ACC112 (cell line): ENCODE measurements around the gene ABHD2.
"Not testable (repeated sequence)": the region's sequence is repeated elsewhere in the genome, so short reads cannot be mapped to it uniquely, and the experiment has no call there.

ENCODE experiments used
- H2AFZ ChIP-seq: fragments of 200-600 bp; sonication (generic); one replicate; pipeline ENCODE4 v1.6.0; 2017; ENCODE audit warnings: antibody characterized with exemption, low read length; ENCODE audit not compliant: unreplicated experiment
- H3K27ac ChIP-seq: fragments of 200-600 bp; sonication (generic); 2 replicates; pipeline ENCODE4 v1.5.1; 2014; ENCODE audit warnings: low read depth, mild to moderate bottlenecking, antibody characterized with exemption, low read length, moderate library complexity
- H3K27me3 ChIP-seq: fragments of 200-600 bp; sonication (generic); 2 replicates; pipeline ENCODE4 v1.6.1; 2014; ENCODE audit warnings: mild to moderate bottlenecking, antibody characterized with exemption, low read length, moderate library complexity, mixed read lengths; ENCODE audit not compliant: insufficient read depth
- H3K36me3 ChIP-seq: fragments of 200-600 bp; sonication (generic); 2 replicates; pipeline ENCODE4 v1.6.1; 2016; ENCODE audit warnings: mild to moderate bottlenecking, antibody characterized with exemption, low read length, moderate library complexity, mixed read lengths; ENCODE audit not compliant: insufficient read depth
- H3K4me1 ChIP-seq: fragments of 200-600 bp; sonication (generic); one replicate; pipeline ENCODE4 v1.6.1; 2016; ENCODE audit warnings: low read length, mixed read lengths; ENCODE audit not compliant: insufficient read depth, unreplicated experiment, control insufficient read depth
- H3K4me3 ChIP-seq: fragments of 200-600 bp; sonication (generic); 2 replicates; pipeline ENCODE4 v1.5.1; 2014; ENCODE audit warnings: mild to moderate bottlenecking, low read depth, low read length
- H3K79me2 ChIP-seq: fragments of 200-600 bp; sonication (generic); one replicate; pipeline ENCODE4 v1.6.0; 2016; ENCODE audit warnings: low read length; ENCODE audit not compliant: control insufficient read depth, unreplicated experiment, insufficient read depth

Gene ABHD2

DNA sequence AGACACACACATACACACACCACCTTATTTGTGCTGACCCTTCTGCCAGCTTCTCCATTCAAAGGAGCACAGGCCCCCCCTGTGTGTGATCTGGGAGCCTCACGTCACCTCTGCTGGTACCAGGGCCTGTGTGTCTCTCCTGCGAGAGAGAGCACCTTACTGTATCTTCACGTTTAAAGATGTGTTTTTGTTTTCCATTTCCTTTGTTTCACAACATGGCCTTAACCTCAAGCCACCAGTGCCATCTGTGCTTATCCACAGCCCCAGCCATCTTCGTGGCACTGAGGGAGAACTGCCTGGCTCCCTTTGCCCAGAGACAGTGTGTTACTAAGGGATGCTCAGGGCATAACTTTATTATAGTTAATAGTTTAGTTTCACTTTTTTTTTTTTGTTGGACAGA, 52.3 kb downstream of the ABHD2 start:
- peaks cover 51% of the 10 kb centered on the region for H3K4me1 ChIP-seq
- no peak overlapping the region for H3K27ac ChIP-seq
- H3K27me3 ChIP-seq = no peaks in the 10 kb centered on the region
- H2AFZ ChIP-seq = no peak overlapping the region
- H3K79me2 ChIP-seq = no peaks in the 10 kb centered on the region
- no peak overlapping the region for H3K4me3 ChIP-seq
- H3K36me3 ChIP-seq = no peaks in the 10 kb centered on the region; the same call in 1 of the 2 replicates

DNA sequence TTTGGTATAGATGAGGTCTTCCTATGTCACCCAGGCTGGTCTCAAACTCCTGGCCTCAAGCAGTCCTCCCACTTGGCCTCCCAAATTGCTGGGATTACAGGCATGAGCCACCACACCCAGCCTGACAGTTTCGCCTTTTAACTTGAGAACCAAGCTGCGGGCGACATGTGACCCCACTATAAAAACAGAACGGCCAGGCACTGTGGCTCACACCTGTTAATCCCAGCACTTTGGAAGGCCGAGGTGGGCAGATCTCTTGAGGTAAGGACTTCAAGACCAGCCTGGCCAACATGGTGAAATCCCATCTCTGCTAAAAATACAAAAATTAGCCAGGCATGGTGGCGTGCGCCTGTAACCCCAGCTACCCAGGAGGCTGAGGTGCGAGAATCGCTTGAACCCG, 52.9 kb downstream of the ABHD2 start:
- H3K27me3 ChIP-seq, H2AFZ ChIP-seq, H3K36me3 ChIP-seq, H3K4me3 ChIP-seq, H3K27ac ChIP-seq, H3K79me2 ChIP-seq: not testable (repeated sequence)
- peaks cover 51% of the 10 kb centered on the region for H3K4me1 ChIP-seq

DNA sequence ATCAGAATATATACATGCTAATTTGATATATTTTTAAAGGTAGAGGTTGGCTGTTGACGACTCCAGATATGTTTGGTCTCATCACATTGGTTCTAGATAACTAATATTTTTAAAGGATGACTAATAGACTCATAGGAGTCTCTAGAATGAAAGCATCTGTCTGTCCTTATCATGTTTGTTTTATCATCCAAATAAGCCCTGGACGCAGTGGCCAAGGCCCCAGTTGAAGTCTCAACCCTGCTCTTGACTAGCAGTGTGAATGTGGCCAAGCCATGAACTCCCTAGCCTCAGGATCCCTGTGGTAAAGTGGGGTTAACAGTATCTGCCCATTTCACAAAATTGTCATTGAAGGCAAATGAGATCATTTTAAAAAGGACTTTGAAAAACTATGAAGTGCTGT, 53.6 kb downstream of the ABHD2 start:
- Histone ChIP-seq H2AFZ (no peak overlapping the region), H3K79me2 (no peaks in the 10 kb centered on the region), H3K27ac (peak overlapping the region; percentile 21; the same call in 1 of the 2 replicates), H3K36me3 (no peaks in the 10 kb centered on the region; the same call in 1 of the 2 replicates), H3K4me1 (peaks cover 51% of the 10 kb centered on the region), H3K4me3 (no peak overlapping the region), H3K27me3 (no peaks in the 10 kb centered on the region)

DNA sequence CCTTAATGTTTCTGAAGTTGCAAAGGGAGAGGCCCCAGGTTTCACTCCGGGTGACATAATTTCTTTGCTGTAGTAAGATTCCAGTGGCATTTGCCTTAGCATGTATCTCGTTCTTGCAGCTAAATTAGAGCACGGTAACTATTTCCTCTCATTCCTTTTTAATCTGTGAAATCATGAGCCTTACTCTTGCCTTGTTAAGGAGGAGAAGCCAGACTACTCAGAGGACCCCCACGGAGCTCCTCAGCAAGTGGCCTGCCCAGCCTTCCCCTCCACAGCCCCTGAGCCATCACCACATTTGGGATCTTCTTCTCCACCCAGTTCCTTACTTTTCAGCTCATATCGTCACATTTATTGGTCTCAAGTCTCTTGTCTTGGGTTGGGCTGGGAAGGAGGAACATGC, 54.2 kb downstream of the ABHD2 start:
- no peaks in the 10 kb centered on the region for H3K79me2 ChIP-seq
- H3K36me3 ChIP-seq = no peaks in the 10 kb centered on the region; the same call in 1 of the 2 replicates
- H3K27me3 ChIP-seq = no peaks in the 10 kb centered on the region
- H2AFZ ChIP-seq = no peak overlapping the region
- no peak overlapping the region for H3K27ac ChIP-seq
- no peak overlapping the region for H3K4me3 ChIP-seq
- H3K4me1 ChIP-seq = peaks cover 51% of the 10 kb centered on the region

DNA sequence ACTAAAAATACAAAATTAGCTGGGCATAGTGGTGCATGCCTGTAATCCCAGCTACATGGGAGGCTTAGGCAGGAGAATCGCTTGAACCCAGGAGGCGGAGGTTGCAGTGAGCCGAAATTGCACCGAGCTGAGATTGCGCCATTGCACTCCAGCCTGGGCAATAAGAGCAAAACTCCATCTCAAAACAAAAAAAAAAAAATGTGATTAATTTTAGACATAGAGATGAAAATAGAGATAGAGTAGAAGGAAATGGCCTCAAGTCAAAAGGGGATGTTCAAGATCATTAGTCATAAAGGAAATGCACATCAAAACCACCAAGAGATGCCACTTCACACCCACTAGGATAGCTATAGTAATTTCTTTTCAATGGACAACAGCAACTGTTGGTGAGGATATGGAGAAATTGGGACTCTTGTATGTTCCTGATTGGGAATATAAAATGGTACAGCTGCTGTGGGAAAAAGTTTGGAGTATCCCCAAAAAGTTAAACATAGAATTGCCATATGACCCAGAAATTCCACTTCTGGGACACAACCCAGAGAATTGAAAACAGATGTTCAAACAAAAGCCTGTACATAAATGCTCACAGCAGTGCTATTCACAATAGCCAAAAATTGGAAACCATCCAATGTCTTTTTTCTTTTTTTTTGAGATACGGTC, 55.4 kb downstream of the ABHD2 start:
- Histone ChIP-seq H3K36me3 (no peaks in the 10 kb centered on the region; the same call in 1 of the 2 replicates), H3K79me2 (no peaks in the 10 kb centered on the region)

DNA sequence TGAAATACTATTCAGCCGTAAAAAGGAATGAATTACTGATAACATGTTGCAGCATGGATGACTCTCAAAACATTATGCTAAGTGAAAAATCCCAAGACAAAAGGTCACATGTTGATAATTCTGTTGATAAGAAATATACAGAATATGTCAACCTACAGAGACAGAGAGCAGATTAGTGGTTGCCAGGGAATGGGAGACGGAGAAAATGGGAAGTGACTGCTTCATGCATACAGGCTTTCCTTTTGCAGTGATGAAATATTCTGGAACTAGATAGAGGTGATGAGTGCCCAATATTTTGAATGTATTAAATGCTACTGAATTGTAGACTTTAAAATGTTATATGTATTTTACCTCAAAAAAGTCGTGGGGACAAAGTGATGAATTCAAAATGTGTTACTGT, 56.2 kb downstream of the ABHD2 start:
- H3K79me2 ChIP-seq = no peaks in the 10 kb centered on the region
- peaks cover 43% of the 10 kb centered on the region for H3K4me1 ChIP-seq
- H3K27me3 ChIP-seq = no peaks in the 10 kb centered on the region
- peak overlapping the region; percentile 86 for H3K27ac ChIP-seq
- no peak overlapping the region for H2AFZ ChIP-seq
- no peaks in the 10 kb centered on the region; the same call in 1 of the 2 replicates for H3K36me3 ChIP-seq
- no peak overlapping the region for H3K4me3 ChIP-seq

More for the DNA sequence above, 55.4 kb downstream of the ABHD2 start:
- H2AFZ ChIP-seq = no peak overlapping the region
- peak overlapping the region; percentile 86 for H3K27ac ChIP-seq
- no peaks in the 10 kb centered on the region for H3K27me3 ChIP-seq
- H3K4me3 ChIP-seq = no peak overlapping the region
- peaks cover 51% of the 10 kb centered on the region for H3K4me1 ChIP-seq

DNA sequence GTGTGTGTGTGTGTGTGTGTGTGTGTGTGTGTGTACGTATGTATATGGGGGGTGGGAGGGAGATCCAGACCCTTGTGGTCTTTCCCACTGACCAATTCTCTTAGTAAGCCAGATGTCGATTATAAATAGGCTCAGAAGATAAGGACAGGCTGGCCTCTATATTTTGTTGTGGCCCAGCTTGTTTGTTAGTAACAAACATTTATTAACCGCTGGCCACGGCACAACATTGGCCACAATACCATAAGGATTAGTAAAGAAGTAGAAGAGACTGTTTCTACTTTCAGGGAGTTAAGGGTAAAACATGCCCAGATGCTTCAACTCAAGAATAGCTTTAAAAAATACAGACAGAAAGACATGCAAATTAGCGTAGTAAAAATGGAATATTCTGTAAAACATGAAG, 58.1 kb downstream of the ABHD2 start:
- H3K4me3 ChIP-seq = no peak overlapping the region
- no peak overlapping the region for H2AFZ ChIP-seq
- H3K4me1 ChIP-seq = peaks cover 28% of the 10 kb centered on the region
- peaks cover under 1% of the 10 kb centered on the region; the same call in 1 of the 2 replicates for H3K36me3 ChIP-seq
- H3K27ac ChIP-seq = no peak overlapping the region
- H3K27me3 ChIP-seq = no peaks in the 10 kb centered on the region
- no peaks in the 10 kb centered on the region for H3K79me2 ChIP-seq

DNA sequence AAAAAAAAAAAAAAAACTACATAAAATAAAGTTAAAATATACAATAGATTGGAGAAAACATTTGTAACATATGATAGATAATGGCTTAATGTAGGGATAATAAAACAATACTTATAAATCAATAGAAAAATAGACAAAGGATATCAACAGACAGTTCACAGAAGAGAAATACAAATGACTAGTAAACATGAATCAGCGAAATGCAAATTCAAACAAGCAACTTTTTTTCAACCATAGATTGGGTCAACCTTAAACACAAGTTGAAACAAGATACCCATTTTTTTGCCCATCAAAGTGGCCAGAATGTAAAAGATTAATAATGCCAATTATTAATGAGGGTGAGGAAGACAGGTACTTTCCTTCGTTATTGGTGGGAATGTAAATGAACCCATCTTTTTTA, 59.9 kb downstream of the ABHD2 start:
- H3K79me2 ChIP-seq = no peaks in the 10 kb centered on the region
- no peaks in the 10 kb centered on the region for H3K27me3 ChIP-seq
- H3K27ac ChIP-seq = no peak overlapping the region
- peaks cover 4% of the 10 kb centered on the region; the same call in 1 of the 2 replicates for H3K36me3 ChIP-seq
- H3K4me3 ChIP-seq = no peak overlapping the region
- no peak overlapping the region for H2AFZ ChIP-seq
- peaks cover 11% of the 10 kb centered on the region for H3K4me1 ChIP-seq

DNA sequence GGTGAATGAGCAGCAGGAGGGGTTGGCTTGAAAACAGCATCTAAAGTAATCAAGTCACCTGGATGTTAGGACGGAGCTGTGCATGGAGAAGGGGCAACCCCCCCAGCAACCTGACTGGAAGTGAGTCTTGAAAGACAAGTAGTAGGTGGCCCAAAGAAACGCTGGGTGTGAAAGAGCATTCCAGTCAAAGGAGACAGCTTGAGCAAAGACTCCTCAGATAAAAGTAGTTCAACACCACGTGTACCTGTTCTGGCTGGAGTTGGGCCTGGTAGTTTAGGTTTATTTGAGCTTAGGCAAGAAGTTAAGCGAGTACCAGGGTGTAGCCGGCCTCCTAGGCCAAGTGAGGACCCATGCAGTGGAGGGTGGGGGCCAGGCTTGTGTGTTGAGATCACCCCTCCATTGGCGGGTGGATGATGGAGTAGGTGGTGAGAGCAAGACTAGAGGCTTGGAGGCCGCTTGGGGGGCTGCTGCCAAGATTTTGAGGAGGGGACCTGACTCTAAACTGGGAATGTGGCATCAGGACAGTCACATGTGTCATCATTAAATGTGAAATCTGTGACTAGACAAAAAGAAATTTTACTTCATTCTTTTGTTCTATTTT, 61.3 kb downstream of the ABHD2 start:
- no peak overlapping the region for H3K27ac ChIP-seq
- H3K4me3 ChIP-seq = no peak overlapping the region
- H3K79me2 ChIP-seq = no peaks in the 10 kb centered on the region
- H2AFZ ChIP-seq = no peak overlapping the region
- H3K27me3 ChIP-seq = no peaks in the 10 kb centered on the region
- H3K36me3 ChIP-seq = peaks cover 4% of the 10 kb centered on the region; the same call in 1 of the 2 replicates
- H3K4me1 ChIP-seq = no peaks in the 10 kb centered on the region

DNA sequence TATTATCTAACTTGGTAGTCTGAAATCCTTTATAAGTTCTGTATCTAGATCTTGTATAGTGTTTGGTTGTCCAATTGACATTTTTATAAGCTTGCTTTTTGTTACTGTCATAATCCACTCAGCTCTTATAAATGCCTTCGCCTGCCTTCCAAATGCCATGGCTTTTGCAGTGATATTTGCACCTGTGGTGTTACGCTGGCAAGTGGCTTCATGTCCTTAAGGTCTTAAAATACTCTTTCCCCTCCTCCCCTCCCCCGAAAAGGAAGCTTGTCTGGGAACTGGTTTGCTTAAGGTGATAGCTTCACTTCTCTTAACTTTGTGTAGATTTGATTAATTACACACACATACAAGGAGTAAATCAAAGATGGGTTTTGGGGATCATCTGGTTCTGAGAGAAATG, 62.0 kb downstream of the ABHD2 start:
- Histone ChIP-seq H2AFZ (no peak overlapping the region), H3K4me1 (no peaks in the 10 kb centered on the region), H3K4me3 (no peak overlapping the region)

More for the DNA sequence above, 62.0 kb downstream of the ABHD2 start:
- no peak overlapping the region for H3K27ac ChIP-seq
- H3K27me3 ChIP-seq = no peaks in the 10 kb centered on the region
- peaks cover 8% of the 10 kb centered on the region for H3K36me3 ChIP-seq
- H3K79me2 ChIP-seq = no peaks in the 10 kb centered on the region
